ENCODE data around the gene CSGALNACT2. TPM values are rescaled to one million over a fixed set of nuclear protein-coding genes. Genes with fewer than 3 reads are reported as not detected.

CSGALNACT2 gene
- total and polyA plus RNA-seq, 7 donors = 3.2 to 37.1 (median 25.0) TPM

DNA sequence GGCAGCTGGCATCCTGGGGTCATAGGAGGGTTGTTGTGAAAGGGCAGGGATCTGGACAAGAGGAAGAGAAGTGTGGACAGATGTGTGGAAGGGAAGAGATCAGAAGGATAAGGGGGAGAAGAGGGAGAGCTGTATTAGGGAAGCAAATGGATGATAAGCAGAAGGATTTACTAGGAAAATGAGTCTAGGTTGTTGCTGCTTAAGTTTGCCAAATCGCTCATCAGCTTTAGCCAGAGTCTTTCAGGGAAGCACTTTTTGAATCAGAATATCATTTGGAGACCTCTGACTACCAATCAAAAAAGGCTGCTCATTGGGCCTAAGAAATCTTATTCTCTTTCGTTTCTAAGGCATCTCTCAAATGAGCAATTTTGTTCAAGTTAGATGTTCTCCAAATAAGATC is 2.6 kb upstream of the CSGALNACT2 start:
- no peak overlapping the region for H3K27ac ChIP-seq
- intact Hi-C loops (cut with DNase I) = loop anchor here (2.0 to 10.0 kb wide), 2 partner anchors 259 to 357 kb away; no protein-coding TSS in a partner anchor
- no peak for DNase-seq
- H3K9me3 ChIP-seq = no peaks in the 10 kb centered on the region
- 95 to 97% methylated on average over 2 of the region's 2 CpGs for WGBS, 2 donors
- no peaks in the 10 kb centered on the region for H3K36me3 ChIP-seq
- no peaks in the 10 kb centered on the region for H3K27me3 ChIP-seq
- TF ChIP-seq POLR2AphosphoS5 (IDR thresholded peaks at IDR 0.05) = no peak
- no peak for TF ChIP-seq POLR2A (IDR thresholded peaks at IDR 0.05)
- TF ChIP-seq EP300 (IDR thresholded peaks at IDR 0.05) = no peak
- TF ChIP-seq, protein P1, sequence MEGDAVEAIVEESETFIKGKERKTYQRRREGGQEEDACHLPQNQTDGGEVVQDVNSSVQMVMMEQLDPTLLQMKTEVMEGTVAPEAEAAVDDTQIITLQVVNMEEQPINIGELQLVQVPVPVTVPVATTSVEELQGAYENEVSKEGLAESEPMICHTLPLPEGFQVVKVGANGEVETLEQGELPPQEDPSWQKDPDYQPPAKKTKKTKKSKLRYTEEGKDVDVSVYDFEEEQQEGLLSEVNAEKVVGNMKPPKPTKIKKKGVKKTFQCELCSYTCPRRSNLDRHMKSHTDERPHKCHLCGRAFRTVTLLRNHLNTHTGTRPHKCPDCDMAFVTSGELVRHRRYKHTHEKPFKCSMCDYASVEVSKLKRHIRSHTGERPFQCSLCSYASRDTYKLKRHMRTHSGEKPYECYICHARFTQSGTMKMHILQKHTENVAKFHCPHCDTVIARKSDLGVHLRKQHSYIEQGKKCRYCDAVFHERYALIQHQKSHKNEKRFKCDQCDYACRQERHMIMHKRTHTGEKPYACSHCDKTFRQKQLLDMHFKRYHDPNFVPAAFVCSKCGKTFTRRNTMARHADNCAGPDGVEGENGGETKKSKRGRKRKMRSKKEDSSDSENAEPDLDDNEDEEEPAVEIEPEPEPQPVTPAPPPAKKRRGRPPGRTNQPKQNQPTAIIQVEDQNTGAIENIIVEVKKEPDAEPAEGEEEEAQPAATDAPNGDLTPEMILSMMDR (IDR thresholded peaks at IDR 0.05) = no peak
- H3K4me3 ChIP-seq = no peak overlapping the region
- peaks cover 0 to 29% (median 19%) of the 10 kb centered on the region in 4 donors for H3K4me1 ChIP-seq

DNA sequence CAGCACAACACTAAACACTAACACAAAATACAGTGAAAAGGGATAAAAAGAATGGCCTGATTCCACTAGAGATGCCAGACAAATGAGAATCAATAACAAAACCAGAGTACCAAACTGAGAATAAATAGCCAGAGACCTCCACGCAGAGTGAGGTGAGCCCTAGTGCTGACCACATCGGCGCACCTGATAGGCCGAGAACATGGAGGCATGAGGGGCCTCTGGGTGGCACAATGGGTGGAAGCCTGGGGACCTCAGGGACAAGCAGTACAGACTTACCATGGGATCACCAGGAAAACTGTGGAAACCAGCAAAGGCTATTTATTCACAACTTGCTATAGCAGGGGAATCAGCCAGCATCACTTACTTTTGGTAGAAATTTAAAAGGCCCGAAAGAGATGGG is 1.8 kb upstream of the CSGALNACT2 start:
- 97 to 99% methylated on average over 5 of the region's 5 CpGs for WGBS, 2 donors
- H3K27me3 ChIP-seq = no peaks in the 10 kb centered on the region
- TF ChIP-seq POLR2AphosphoS5 (IDR thresholded peaks at IDR 0.05) (no peak), POLR2A (IDR thresholded peaks at IDR 0.05) (no peak), EP300 (IDR thresholded peaks at IDR 0.05) (no peak)
- TF ChIP-seq, protein P1 (IDR thresholded peaks at IDR 0.05) = no peak
- H3K9me3 ChIP-seq = no peaks in the 10 kb centered on the region
- H3K36me3 ChIP-seq = no peaks in the 10 kb centered on the region
- H3K27ac ChIP-seq = no peak overlapping the region
- no peak overlapping the region for H3K4me3 ChIP-seq
- intact Hi-C loops (cut with DNase I) = loop anchor here (2.0 to 10.0 kb wide), 2 partner anchors 258 to 358 kb away; no protein-coding TSS in a partner anchor
- H3K4me1 ChIP-seq = peaks cover 0 to 31% (median 19%) of the 10 kb centered on the region in 4 donors
- DNase-seq = no peak

DNA sequence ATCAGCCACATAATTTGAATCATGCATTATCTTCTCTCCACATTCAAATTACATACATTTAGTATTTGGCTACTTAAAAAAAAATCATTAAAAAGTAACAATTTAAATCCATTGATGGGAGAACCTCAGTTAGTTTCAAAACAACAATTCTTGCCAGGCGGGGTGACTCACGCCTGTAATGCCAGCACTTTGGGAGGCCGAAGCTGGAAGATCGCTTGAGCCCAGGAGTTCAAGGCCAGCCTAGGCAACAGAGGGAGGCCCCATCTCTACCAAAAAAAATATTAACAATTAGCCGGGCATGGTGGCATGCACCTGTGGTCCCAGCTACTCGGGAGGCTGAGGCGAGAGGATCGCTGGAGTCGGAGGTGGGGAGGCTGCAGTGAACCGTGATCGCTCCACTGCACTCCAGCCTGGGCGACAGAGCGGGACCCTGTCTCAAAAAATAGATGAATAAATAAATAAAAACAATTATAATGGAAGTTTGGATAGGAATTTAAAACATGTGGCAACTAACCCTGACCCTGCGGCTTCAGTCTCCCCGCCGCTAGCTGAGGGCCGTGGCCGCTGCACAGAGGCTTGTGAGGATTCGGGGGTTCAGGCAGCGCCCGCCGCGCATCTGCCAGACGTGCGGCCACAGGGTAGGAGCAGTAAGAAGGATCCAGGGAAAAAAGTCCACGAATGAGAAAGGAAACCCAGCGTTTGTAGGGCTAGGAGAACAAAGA is 1.1 kb upstream of the CSGALNACT2 start:
- WGBS, 2 donors = 46 to 48% methylated on average over 27 of the region's 27 CpGs
- DNase-seq = no peak
- no peak for TF ChIP-seq POLR2AphosphoS5 (IDR thresholded peaks at IDR 0.05)
- no peak for TF ChIP-seq POLR2A (IDR thresholded peaks at IDR 0.05)
- TF ChIP-seq, protein P1 (IDR thresholded peaks at IDR 0.05) = no peak
- Histone ChIP-seq H3K27ac (peak overlapping the region; percentile 97 to 99 (median 98)), H3K4me3 (peak overlapping the region; percentile 73 to 94 (median 87)), H3K36me3 (no peaks in the 10 kb centered on the region), H3K27me3 (no peaks in the 10 kb centered on the region), H3K4me1 (peaks cover 0 to 31% (median 21%) of the 10 kb centered on the region in 4 donors), H3K9me3 (no peaks in the 10 kb centered on the region)
- intact Hi-C loops (cut with DNase I) = loop anchor here (2.0 to 10.0 kb wide), 2 partner anchors 258 to 358 kb away; no protein-coding TSS in a partner anchor

- H3K4me3 ChIP-seq = peak overlapping the region; percentile 73 to 94 (median 87)
- no peaks in the 10 kb centered on the region for H3K9me3 ChIP-seq
- TF ChIP-seq POLR2A (IDR thresholded peaks at IDR 0.05) (no peak), POLR2AphosphoS5 (IDR thresholded peaks at IDR 0.05) (peak in 2 of 4 donors; percentile 1 to 41), EP300 (IDR thresholded peaks at IDR 0.05) (no peak)
- TF ChIP-seq, protein P1 (IDR thresholded peaks at IDR 0.05) = no peak
- H3K4me1 ChIP-seq = peaks cover 0 to 31% (median 23%) of the 10 kb centered on the region in 4 donors
- no peaks in the 10 kb centered on the region for H3K27me3 ChIP-seq
- peak overlapping the region; percentile 97 to 99 (median 98) for H3K27ac ChIP-seq
- intact Hi-C loops (cut with DNase I) = loop anchor here (2.0 to 10.0 kb wide), 2 partner anchors 257 to 359 kb away; no protein-coding TSS in a partner anchor
- 0% methylated on average over 30 of the region's 30 CpGs for WGBS, 2 donors
- H3K36me3 ChIP-seq = no peaks in the 10 kb centered on the region
- no peak for DNase-seq
Measured at GRCh38 chr10:43137717-43138020, 576 bp upstream of the CSGALNACT2 start.
